Mononuclear cell (primary cell): ENCODE data around the gene GJD3. TPM values are rescaled to one million over a fixed set of nuclear protein-coding genes. Genes with fewer than 3 reads are reported as not detected.
A peak's percentile ranks its signal among the peaks of the same experiment; 100 is the strongest.

Experiments used
- H3K27me3 ChIP-seq: 2 replicates; pipeline ENCODE4 v1.6.0; 2011; ENCODE audit warnings: low read length, control low read depth; ENCODE audit not compliant: insufficient read depth
- H3K4me1 ChIP-seq: 2 replicates; pipeline ENCODE4 v1.5.1; 2011; ENCODE audit warnings: mild to moderate bottlenecking, low read length, control low read depth; ENCODE audit not compliant: insufficient read depth
- H3K4me3 ChIP-seq: 2 replicates; pipeline ENCODE4 v1.5.1; 2011; ENCODE audit warnings: mild to moderate bottlenecking, low read length, moderate library complexity
- H3K9me3 ChIP-seq: 2 replicates; pipeline ENCODE4 v1.5.1; 2011; ENCODE audit warnings: low read depth, mild to moderate bottlenecking, control low read depth, low read length
- total RNA-seq: library from RNA; depleted of rRNA; stranded (reverse); fragments of >200 nt; gene quantifications from one replicate; pipeline ENCODE4 v1.2.3, GENCODE V29; 2012

GJD3 gene
- total RNA-seq, 1 donor, result 0.21 TPM

- Histone ChIP-seq H3K27me3 (no peaks in the 10 kb centered on the region), H3K9me3 (no peaks in the 10 kb centered on the region), H3K4me3 (no peak overlapping the region), H3K4me1 (peaks cover 62% of the 10 kb centered on the region)
These were observed 14.4 kb downstream of the GJD3 start for GRCh38 chr17:40349895-40350688.

GRCh38 chr17:40349477-40349894 lies 15.1 kb downstream of the GJD3 start:
- H3K27me3 ChIP-seq, result no peaks in the 10 kb centered on the region
- no peak overlapping the region for H3K4me3 ChIP-seq
- H3K4me1 ChIP-seq, result peaks cover 63% of the 10 kb centered on the region
- H3K9me3 ChIP-seq, result no peaks in the 10 kb centered on the region

- peaks cover 70% of the 10 kb centered on the region for H3K4me1 ChIP-seq
- H3K4me3 ChIP-seq, result no peak overlapping the region
- H3K27me3 ChIP-seq, result no peaks in the 10 kb centered on the region
- H3K9me3 ChIP-seq, result no peaks in the 10 kb centered on the region
These were observed 15.7 kb downstream of the GJD3 start for GRCh38 chr17:40348562-40349476.

GRCh38 chr17:40348136-40348504 lies 16.4 kb downstream of the GJD3 start:
- no peaks in the 10 kb centered on the region for H3K9me3 ChIP-seq
- H3K4me3 ChIP-seq, result no peak overlapping the region
- peaks cover 73% of the 10 kb centered on the region for H3K4me1 ChIP-seq
- no peaks in the 10 kb centered on the region for H3K27me3 ChIP-seq

GRCh38 chr17:40347319-40348135 lies 17.0 kb downstream of the GJD3 start:
- peaks cover 73% of the 10 kb centered on the region for H3K4me1 ChIP-seq
- no peaks in the 10 kb centered on the region for H3K27me3 ChIP-seq
- no peaks in the 10 kb centered on the region for H3K9me3 ChIP-seq
- no peak overlapping the region for H3K4me3 ChIP-seq

- Histone ChIP-seq H3K4me1 (peaks cover 69% of the 10 kb centered on the region), H3K27me3 (no peaks in the 10 kb centered on the region), H3K9me3 (no peaks in the 10 kb centered on the region), H3K4me3 (no peak overlapping the region)
These were observed 17.8 kb downstream of the GJD3 start for GRCh38 chr17:40346765-40347158.

GRCh38 chr17:40345994-40346764 lies 18.4 kb downstream of the GJD3 start:
- no peaks in the 10 kb centered on the region for H3K27me3 ChIP-seq
- H3K9me3 ChIP-seq, result no peaks in the 10 kb centered on the region
- H3K4me3 ChIP-seq, result no peak overlapping the region
- peaks cover 69% of the 10 kb centered on the region for H3K4me1 ChIP-seq

- H3K4me1 ChIP-seq, result peaks cover 77% of the 10 kb centered on the region
- H3K4me3 ChIP-seq, result peak overlapping the region; percentile 70
- no peaks in the 10 kb centered on the region for H3K27me3 ChIP-seq
- H3K9me3 ChIP-seq, result no peaks in the 10 kb centered on the region
These were observed 19.2 kb downstream of the GJD3 start for GRCh38 chr17:40345161-40345993.

- H3K9me3 ChIP-seq, result no peaks in the 10 kb centered on the region
- H3K4me3 ChIP-seq, result peak overlapping the region; percentile 70
- peaks cover 85% of the 10 kb centered on the region for H3K4me1 ChIP-seq
- no peaks in the 10 kb centered on the region for H3K27me3 ChIP-seq
These were observed 19.9 kb downstream of the GJD3 start for GRCh38 chr17:40344421-40345160.

GRCh38 chr17:40343219-40344119 lies 21.1 kb downstream of the GJD3 start:
- H3K4me3 ChIP-seq, result peak overlapping the region; percentile 70
- H3K4me1 ChIP-seq, result peaks cover 90% of the 10 kb centered on the region
- H3K9me3 ChIP-seq, result no peaks in the 10 kb centered on the region
- H3K27me3 ChIP-seq, result no peaks in the 10 kb centered on the region

GRCh38 chr17:40342504-40343218 lies 21.9 kb downstream of the GJD3 start:
- peak overlapping the region; percentile 70 for H3K4me3 ChIP-seq
- peaks cover 91% of the 10 kb centered on the region for H3K4me1 ChIP-seq
- H3K27me3 ChIP-seq, result no peaks in the 10 kb centered on the region

More at GRCh38 chr17:40342504-40343218, 21.9 kb downstream of the GJD3 start:
- H3K9me3 ChIP-seq, result no peaks in the 10 kb centered on the region
